Esophagus muscularis mucosa (tissue), 4 donors: ENCODE results near the gene MBNL3. TPM values are rescaled to one million over a fixed set of nuclear protein-coding genes. Genes with fewer than 3 reads are reported as not detected.

Experiments used
- DNase-seq: peaks from one replicate; pipeline ENCODE4 v3.0.0-alpha.2; 2017; ENCODE audit errors: extremely low spot score
- H3K27ac ChIP-seq, 4 donors: fragments of 200-600 bp; sonication (generic); replicated peaks in 1 of 4; 1 replicate in 3 of 4; 2 replicates in 1 of 4; pipeline ENCODE4 v1.5.1; 2016 to 2019; ENCODE audit warnings: mild to moderate bottlenecking in 1 of 4
- H3K27me3 ChIP-seq, 4 donors: fragments of 200-600 bp; sonication (generic); one replicate each; pipeline versions ENCODE4 v1.5.1 to v1.6.0; 2016 to 2019
- H3K36me3 ChIP-seq, 4 donors: fragments of 200-600 bp; sonication (generic); one replicate each; pipeline ENCODE4 v1.5.1; 2016 to 2019
- H3K4me1 ChIP-seq, 4 donors: fragments of 200-600 bp; sonication (generic); one replicate each; pipeline ENCODE4 v1.5.1; 2016 to 2019
- H3K4me3 ChIP-seq, 4 donors: fragments of 200-600 bp; sonication (generic); 1 replicate in 2 of 4; 2 replicates in 2 of 4; pipeline ENCODE4 v1.5.1; 2016 to 2019; ENCODE audit warnings: mild to moderate bottlenecking in 4 of 4, moderate library complexity in 1 of 4
- H3K9me3 ChIP-seq, 4 donors: fragments of 200-600 bp; sonication (generic); 1 replicate in 3 of 4; 2 replicates in 1 of 4; pipeline ENCODE4 v1.5.1; 2016 to 2019
- EP300 ChIP-seq: sonication (generic); formaldehyde crosslinking; IDR thresholded peaks from one replicate; pipeline ENCODE4 v1.6.1; 2017; ENCODE audit warnings: antibody characterized with exemption
- POLR2A ChIP-seq: fragments of 450-650 bp; IDR thresholded peaks from one replicate; pipeline ENCODE4 v1.6.1; 2017; ENCODE audit warnings: antibody characterized with exemption, moderate library complexity, mild to moderate bottlenecking, low read depth
- POLR2AphosphoS5 ChIP-seq, 2 donors: sonication (generic); formaldehyde crosslinking; IDR thresholded peaks; one replicate each; pipeline ENCODE4 v1.6.1; 2017; ENCODE audit warnings: antibody characterized with exemption in 2 of 2
- WGBS: methylation state at CpG from one replicate; pipeline ENCODE4 v1.1.5; 2018; 5-methylcytosine and 5-hydroxymethylcytosine counted together
- intact Hi-C: fragments of 100-400 bp; cut with DNase I; formaldehyde crosslinking; loops from one replicate; pipeline ENCODE4 v1.15.1; 2023
- total RNA-seq, 4 donors: library from RNA; depleted of rRNA; stranded (reverse); fragments of >200 nt; gene quantifications; one replicate each; pipeline versions ENCODE4 v1.1.0 to v1.2.1, GENCODE V29; 2016
- TF ChIP-seq, protein P1 (sequence below), 3 experiments: fragments of 200-600 bp in 2 of 3; fragments of 450-650 bp in 1 of 3; sonication (generic) in 2 of 3; IDR thresholded peaks; one replicate each; pipeline ENCODE4 v1.5.1; 2017 to 2019; ENCODE audit warnings: antibody characterized with exemption in 3 of 3, mild to moderate bottlenecking in 2 of 3, moderate library complexity in 1 of 3

Gene MBNL3
- total RNA-seq, 4 donors from 2014 or later, result 1.7 to 13.8 (median 6.8) TPM

DNA sequence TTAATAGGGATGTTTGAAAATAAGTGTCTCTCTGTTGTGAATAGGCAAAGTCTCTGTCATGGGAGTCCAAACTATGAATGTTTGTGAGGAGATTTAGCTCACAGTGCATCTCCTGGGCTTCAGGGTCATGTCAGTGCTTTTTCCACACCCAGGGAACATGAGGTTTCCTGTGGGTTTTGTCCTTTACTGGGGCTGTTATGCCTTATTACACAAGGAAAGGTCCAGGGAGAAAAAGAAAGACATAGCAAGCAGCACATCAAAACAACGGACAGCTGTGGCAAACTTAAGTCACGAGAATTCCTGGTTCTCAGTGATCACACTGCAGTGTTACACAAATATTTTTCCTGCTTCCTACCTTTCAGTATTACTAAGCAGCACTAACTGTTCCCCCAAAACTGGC, 99.4 kb downstream of the MBNL3 start:
- no peak for DNase-seq
- no peaks in the 10 kb centered on the region for H3K9me3 ChIP-seq
- intact Hi-C loops, result no loop called here
- no peaks in the 10 kb centered on the region for H3K27me3 ChIP-seq
- TF ChIP-seq POLR2A, result no peak
- TF ChIP-seq, protein P1, sequence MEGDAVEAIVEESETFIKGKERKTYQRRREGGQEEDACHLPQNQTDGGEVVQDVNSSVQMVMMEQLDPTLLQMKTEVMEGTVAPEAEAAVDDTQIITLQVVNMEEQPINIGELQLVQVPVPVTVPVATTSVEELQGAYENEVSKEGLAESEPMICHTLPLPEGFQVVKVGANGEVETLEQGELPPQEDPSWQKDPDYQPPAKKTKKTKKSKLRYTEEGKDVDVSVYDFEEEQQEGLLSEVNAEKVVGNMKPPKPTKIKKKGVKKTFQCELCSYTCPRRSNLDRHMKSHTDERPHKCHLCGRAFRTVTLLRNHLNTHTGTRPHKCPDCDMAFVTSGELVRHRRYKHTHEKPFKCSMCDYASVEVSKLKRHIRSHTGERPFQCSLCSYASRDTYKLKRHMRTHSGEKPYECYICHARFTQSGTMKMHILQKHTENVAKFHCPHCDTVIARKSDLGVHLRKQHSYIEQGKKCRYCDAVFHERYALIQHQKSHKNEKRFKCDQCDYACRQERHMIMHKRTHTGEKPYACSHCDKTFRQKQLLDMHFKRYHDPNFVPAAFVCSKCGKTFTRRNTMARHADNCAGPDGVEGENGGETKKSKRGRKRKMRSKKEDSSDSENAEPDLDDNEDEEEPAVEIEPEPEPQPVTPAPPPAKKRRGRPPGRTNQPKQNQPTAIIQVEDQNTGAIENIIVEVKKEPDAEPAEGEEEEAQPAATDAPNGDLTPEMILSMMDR (IDR thresholded peaks at IDR 0.05), result no peak
- TF ChIP-seq POLR2AphosphoS5 (IDR thresholded peaks at IDR 0.05), result no peak
- TF ChIP-seq EP300, result no peak
- H3K4me3 ChIP-seq, result no peak overlapping the region
- 63% methylated on average over 2 of the region's 2 CpGs for WGBS
- no peaks in the 10 kb centered on the region for H3K4me1 ChIP-seq
- no peak overlapping the region for H3K27ac ChIP-seq
- no peaks in the 10 kb centered on the region for H3K36me3 ChIP-seq

DNA sequence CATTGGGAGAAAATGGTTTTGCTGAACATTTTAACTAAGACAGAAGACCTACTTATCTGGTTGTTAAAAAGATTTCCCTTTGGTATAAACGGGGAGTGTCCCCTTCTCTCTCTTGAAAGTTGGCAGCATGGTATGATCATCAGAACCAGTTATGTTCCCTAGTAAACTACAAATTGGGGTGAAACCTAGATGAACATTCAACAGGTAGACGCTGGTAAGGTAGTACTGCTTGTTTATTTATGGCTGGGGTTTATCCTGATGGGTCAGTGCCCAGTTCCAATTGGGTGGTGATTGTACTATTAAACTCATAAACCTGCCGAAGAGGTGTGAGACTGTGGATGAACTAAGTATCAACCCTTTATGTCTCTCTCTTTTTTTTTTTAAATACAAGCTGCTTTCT, 100.5 kb downstream of the MBNL3 start:
- intact Hi-C loops, result no loop called here
- no peaks in the 10 kb centered on the region for H3K4me1 ChIP-seq
- H3K9me3 ChIP-seq, result no peaks in the 10 kb centered on the region
- no peak for TF ChIP-seq EP300
- TF ChIP-seq, protein P1 (IDR thresholded peaks at IDR 0.05), result no peak
- TF ChIP-seq POLR2AphosphoS5 (IDR thresholded peaks at IDR 0.05), result no peak
- TF ChIP-seq POLR2A, result no peak
- no peaks in the 10 kb centered on the region for H3K36me3 ChIP-seq
- DNase-seq, result no peak
- WGBS, result 68% methylated on average over 3 of the region's 3 CpGs
- H3K4me3 ChIP-seq, result no peak overlapping the region
- no peaks in the 10 kb centered on the region for H3K27me3 ChIP-seq
- H3K27ac ChIP-seq, result no peak overlapping the region

DNA sequence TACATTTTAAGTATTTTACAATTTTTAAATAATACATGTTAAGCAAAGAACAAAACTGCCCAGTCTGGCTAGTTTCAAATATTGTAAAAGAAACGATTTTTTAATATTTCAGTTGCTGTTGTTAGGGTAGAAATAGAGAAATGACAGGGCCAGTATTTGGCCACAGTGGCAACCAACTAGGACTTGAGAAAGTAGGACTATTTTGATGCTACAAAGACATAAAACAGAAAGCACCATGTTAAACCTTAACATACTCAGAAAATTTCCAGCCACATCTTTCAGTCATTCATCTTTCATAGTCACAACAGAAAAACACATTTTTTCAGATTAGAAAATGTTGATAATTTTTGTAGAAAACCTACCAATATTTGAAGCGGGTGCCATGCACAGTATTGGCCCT, 104.5 kb downstream of the MBNL3 start:
- Histone ChIP-seq H3K36me3 (no peaks in the 10 kb centered on the region), H3K27ac (no peak overlapping the region), H3K9me3 (no peaks in the 10 kb centered on the region), H3K4me3 (no peak overlapping the region), H3K4me1 (no peaks in the 10 kb centered on the region), H3K27me3 (no peaks in the 10 kb centered on the region)
- intact Hi-C loops, result no loop called here
- no peak for DNase-seq
- WGBS, result 64% methylated on average over 2 of the region's 2 CpGs
- TF ChIP-seq POLR2A, result no peak

DNA sequence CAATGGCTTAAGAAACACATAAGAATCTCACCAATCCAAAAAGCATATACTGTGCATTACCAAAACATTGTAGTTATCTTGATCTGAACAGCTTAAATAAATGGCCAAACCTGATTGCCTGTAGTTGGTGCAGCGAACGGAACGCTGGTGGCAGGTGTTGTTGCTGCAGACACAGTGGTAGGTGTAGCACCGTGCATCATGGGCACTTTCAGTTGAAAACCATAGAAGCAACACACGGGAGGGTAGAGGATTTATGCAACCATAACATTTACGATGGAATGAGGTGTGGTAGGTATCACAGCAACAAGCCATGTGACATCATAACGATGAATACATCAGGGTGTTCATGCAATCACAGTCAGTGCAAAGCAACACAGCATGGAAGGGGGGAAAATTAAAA, 106.8 kb downstream of the MBNL3 start:
- Histone ChIP-seq H3K36me3 (no peaks in the 10 kb centered on the region), H3K4me1 (no peaks in the 10 kb centered on the region), H3K4me3 (no peak overlapping the region), H3K27me3 (no peaks in the 10 kb centered on the region), H3K27ac (no peak overlapping the region), H3K9me3 (no peaks in the 10 kb centered on the region)
- WGBS, result 75% methylated on average over 7 of the region's 7 CpGs
- no peak for DNase-seq
- intact Hi-C loops, result no loop called here
- TF ChIP-seq, protein P1 (IDR thresholded peaks at IDR 0.05), result no peak
- TF ChIP-seq EP300 (no peak), POLR2AphosphoS5 (IDR thresholded peaks at IDR 0.05) (no peak), POLR2A (no peak)

DNA sequence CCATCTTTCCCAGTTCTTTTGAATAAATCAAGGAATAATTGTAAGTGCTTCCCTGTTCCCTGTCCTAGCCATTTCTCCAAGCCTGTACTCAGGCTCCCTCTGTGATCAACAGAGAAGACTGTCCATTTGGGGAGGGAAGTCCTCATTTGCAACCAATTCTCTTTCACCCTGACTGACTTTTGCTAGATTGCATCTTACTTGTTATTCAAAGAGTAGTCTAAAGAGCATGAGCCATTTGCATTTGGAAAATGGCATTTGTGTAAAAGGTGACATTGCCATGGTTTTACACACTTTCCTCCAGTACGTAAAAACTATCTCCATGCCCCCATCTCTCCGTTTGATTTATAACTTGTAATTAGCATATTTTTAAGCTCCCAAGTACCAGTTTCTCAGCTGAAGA, 110.6 kb downstream of the MBNL3 start:
- 82% methylated on average over 2 of the region's 2 CpGs for WGBS
- TF ChIP-seq POLR2AphosphoS5 (IDR thresholded peaks at IDR 0.05) (no peak), EP300 (no peak), POLR2A (no peak)
- TF ChIP-seq, protein P1 (IDR thresholded peaks at IDR 0.05), result no peak
- Histone ChIP-seq H3K4me1 (peaks cover 0 to 6% (median 1%) of the 10 kb centered on the region in 4 donors), H3K4me3 (no peak overlapping the region), H3K9me3 (no peaks in the 10 kb centered on the region), H3K27ac (no peak overlapping the region), H3K36me3 (no peaks in the 10 kb centered on the region), H3K27me3 (no peaks in the 10 kb centered on the region)
- DNase-seq, result no peak
- intact Hi-C loops, result no loop called here
